ENCODE results near the gene C19orf12.

C19orf12 gene

DNA sequence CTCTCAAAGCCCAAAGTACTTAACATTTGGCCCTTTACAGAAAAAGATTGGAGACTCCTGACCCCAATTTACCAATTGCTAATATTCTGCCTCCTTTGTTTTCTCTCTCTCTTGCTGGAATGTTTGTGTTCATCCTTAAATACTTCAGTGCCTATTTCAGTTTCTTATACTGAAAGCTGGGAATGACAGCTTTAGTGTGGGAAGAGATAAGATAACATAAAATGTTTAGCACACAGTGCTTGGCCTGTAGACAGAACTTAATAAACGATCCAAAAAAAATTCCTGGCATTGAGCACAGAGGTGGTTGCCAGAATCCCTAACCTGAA, 52.8 kb downstream of the C19orf12 start:
- no peak for DNase-seq

DNA sequence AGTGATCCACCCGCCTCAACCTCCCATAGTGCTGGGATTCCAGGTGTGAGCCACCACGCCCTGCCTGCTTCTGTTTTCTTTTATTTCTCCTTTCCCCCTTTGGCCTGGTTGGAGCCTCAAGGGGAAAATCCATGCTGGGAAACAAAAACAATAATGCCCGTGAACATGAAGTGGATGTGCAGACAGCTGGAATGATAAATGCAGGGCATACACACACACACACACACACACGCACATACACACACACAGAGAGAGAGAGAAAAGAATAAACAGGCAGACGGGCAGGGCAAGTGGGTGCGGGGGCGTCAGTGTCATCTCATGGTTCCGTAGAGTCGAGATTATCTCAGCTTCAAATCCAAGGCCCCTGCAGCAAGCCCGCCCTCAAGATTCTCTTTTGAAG, 54.2 kb downstream of the C19orf12 start:
- DNase-seq, result no peak

DNA sequence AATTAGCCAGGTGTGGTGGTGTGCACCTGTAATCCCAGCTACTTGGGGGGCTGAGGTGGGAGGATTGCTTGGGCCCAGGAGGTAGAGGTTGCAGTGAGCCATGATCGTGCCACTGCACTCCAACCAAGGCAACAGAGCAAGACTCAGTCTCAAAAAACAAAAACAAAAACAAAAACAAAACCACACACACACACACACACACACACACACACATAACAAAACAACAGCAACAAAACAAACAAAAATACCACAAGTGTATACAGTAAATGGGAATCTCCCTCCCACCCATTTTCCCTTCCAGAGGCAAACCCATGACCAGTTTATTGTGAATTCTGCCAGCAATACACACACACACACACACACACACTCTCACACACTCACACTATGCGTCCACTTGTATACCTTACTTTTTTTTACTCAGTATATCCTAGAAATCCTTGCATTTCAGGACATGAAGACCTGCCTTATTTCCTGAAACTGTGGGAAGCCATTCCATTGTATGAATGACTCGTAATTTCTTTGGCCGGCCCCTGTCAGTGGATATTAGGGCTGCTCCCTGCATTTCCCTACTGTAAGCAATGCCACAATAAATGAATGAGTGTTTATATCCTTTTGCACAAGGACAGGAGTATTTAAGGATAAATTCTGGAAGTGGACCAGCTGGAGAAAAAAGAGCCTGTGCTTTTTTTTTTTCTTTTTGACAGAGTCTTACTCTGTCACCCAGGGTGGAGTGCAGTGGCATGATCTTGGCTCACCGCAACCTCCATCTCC, 56.7 kb downstream of the C19orf12 start:
- DNase-seq, result peak; percentile 31

DNA sequence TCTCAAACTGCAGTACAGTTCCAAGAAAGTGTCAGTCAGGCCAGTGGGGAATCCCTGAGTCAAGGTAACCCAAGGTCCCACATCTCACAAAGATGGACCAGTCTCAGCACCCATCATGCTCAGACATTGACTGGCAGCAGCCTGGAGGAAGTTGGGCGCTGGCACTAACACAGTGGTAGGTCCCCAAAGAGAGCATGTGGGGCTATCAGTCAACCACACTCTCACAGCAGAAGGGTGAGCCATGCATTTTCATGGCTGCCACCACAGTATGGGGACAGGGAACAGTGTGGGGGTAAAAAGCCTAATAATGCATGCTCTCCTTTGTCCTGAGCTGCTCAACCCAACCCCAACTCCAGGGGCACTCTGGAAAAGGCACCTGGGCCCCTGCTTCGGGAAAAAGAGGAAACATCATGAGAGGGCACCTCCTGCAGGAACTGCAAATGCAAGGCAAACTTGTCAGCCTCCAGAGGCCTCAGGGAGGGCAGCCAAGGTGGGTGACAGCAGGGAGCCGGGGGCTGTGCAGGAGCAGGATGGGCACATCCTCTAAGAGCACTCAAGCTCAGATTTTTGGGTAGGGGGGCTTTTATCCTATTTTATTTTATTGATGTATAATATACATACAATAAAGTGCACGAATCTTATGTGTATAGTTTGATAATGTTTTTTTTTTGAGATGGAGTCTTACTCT, 59.3 kb downstream of the C19orf12 start:
- no peak for DNase-seq

DNA sequence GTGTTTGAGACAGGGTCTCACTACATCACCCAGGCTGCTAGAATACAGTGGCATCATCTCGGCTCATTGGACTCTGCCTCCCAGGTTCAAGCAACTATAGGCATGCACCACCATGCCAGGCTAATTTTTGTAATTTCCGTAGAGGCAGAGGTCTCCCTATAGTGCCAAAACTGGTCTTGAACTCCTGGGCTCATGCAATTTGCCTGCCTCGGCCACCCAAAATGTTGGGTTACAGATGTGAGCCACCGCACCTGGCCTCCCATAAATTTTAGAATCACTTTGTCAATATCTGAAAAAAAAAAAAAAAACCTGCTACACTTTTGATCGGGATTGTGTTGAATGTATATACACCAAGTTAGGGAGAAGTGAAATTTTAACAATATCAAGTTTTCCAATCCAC, 61.7 kb downstream of the C19orf12 start:
- no peak for DNase-seq

DNA sequence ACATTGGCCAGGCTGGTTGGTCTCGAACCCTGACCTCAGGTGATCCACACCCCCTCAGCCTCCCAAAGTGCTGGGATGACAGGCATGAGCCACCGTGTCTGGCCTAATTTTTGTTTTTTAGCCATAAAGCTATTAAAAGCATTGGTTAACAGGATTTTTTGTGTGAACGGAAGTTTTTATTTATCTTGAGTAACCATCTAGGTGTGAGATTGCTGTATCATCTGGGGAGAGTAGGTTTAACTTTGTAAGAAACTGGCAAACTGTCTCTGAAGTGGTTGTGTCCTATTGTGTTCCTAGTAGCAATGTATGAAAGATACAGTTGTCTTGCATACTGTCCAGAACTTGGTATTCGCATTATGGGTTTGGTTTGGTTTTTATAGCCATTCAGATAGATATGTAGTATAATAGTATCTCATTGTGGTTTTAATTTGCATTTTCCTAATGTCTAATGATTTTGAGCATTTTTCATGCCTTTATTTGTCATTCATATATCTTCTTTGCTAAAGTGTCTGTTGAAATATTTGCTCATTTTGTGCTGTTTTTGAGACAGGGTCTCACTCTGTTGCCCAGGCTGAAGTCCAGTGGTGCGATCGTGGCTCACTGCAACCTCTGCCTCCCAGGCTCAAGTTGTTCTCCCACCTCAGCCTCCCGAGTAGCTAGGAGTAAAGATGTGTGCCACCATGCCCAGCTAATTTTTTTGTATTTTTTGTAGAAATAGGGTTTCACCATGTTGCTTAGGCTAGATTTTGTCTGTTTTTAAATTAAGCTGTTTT, 63.3 kb downstream of the C19orf12 start:
- no peak for DNase-seq

DNA sequence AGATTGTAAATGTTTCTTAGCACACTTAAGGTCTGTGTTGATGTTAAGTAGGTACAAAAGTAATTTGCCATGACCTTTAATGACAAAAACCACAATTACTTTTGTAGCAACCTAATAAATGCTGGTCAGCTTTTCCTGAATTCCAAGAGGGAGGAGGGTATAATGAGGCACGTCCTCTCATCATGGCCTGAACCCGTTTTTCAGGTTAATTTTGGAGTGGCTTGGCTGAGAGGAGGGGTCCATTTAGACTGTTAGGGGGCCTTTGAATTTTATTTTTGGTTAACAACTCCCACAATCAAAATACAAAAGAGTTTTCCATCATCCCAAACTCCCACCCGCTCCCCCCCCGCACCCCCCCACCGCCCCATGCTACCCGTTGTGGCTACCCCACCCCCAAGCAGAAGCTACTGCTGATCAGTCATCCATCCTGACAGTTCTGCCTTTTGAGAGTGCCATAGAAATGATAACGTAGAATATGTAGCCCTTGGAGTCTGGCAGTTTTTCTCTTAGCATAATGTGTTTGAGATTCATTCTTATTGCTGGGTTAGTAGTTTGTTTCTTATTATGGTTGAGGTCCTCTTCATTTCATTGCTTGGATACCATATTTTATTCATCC, 64.2 kb downstream of the C19orf12 start:
- no peak for DNase-seq

Measured in fibroblast of upper back skin (primary cell).